Femur (tissue), 1 donor: Measurements from ENCODE around the gene GPR65.

Experiments
- DNase-seq: peaks from one replicate; pipeline ENCODE4 v3.0.0-alpha.2; 2017

The GPR65 gene

DNA sequence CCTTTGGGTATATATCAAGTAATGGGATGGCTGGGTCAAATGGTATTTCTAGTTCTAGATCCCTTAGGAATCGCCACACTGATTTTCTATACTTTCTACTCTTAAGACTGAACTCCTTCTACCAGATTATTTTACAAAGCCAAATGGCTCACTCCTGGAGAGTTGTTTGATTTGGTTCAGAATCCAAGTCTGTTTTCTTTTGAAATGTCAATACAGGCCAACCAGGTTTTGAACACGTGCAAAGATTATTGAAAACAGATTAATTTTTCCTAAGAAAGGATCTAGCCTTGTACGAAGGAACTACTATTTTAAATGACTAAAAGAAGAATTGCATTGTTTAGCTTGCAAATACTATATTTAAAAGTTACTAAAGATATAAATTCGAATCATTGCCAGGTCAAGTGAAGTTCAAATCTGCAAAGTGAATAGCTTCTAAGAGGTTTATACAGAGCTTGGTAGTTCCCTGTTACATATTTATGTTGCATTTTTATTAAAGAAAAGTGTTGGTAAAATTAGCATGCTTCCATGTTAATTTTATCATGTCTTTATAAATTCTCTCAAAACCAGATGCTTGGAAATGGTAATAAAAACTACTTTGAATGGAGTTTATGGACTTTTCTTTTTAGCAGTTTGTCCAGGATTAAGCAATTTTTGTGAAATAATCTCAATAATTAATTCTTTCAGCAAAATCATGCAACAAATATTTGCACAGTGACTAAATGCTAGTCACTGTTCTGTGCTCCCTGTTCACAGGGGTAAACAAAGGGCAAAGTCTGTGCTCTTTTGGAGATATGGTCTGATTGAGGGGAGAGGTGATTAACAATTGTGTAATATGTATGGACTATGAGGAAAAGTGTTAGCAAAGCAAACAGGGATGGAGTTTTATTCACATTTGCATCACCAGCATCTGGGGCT is 38.9 kb downstream of the GPR65 start:
- no peak for DNase-seq

DNA sequence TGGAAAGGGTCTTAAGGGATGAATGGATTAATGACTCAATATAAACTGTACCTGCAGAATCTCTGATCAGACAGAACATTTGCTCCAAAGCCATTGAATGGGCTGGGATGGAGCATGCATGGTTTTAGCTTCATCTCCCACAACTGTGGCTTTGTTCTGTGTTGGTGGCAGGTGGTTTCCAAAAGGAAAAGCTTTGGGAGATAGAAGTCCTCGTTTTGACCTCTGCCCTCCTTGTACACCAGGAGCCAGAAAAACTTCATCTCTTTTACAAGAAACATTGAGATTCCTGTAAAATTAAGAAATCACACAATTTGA is 39.5 kb downstream of the GPR65 start:
- DNase-seq, result no peak

DNA sequence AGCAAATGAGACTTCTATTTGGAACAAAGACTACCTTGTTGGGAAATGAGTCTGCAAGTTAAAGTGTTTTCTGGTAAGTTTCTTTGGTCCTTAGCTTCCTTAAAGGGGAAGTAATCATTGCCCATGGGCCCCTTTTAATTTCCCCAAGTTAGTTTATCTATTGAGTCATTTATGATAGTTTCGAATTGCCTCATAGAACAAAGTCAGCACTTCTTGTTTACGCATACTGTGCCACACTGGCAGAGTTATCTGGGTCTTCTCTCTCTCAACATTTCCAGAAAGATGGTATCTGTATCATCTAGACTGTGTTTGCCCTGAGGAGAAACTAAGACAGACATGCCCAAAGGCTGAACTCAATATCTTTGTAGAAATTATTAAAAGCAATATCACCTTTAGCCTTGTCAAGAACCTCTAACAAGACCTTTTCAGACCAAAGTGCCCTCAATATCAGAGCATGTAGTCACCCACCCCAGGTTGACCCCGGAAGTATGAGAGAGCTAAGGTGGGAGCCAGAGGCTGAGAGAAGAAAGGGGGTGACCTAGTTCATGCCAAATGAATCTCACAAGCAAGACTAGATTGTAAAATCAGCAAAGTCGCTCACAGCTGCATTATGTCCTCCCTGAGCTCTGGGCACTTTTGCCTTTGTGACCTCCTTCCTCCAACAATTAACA is 40.0 kb downstream of the GPR65 start:
- DNase-seq, result no peak

DNA sequence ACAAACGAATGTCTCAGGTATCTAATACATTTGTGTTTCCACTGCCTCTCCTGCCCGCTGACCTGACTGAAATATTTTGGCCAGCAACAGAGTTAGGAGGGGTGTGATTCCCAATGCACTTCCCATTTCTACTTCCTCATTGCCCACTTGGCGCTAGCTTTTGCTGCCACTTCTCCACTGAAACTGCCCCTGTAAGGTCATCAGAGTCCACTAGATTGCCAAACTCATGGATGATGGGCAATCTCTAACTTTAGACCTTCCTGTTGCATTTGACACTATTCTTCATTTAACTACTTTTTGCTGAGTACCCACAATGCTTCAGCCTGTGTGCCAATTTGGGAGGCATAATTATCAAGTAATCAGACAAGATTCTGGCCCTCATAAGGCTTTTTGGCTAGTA is 40.8 kb downstream of the GPR65 start:
- no peak for DNase-seq

DNA sequence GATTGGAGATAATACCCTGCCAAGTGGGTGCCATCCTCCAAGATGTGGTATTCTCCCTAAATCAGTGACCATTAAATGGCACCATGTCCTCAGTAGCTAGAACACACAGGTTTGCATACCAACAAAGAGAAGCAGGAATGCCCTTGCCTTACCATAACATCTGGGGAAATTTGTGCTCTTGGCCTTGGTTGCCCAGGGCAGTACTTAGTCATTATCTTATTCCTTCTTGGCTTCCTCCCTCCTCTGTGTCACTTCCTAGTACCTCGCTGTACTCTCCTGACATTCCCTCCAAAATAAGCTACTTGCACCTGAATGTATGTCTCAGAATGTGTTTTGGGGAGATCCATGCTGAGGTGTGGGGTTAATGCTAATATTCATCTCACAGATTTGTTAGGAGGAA is 43.4 kb downstream of the GPR65 start:
- DNase-seq, result no peak

DNA sequence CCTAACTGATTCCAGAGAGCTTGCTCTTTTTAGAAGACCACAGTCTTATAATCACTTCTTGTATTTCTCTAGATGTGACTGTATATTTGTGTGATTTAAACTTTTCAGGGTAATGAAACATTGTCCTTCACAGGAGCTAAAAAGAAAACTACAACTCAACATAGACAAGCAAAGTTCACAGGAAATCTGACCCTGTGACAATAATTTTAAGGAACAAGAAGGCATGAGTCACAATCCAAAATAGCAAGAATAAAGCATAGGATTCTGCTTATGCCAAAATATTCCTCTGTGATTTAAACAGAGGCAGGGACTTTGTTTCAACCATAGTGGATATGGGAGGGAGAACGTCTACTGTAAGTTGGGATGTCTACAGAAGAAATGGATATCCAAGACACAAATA is 44.3 kb downstream of the GPR65 start:
- DNase-seq, result no peak

DNA sequence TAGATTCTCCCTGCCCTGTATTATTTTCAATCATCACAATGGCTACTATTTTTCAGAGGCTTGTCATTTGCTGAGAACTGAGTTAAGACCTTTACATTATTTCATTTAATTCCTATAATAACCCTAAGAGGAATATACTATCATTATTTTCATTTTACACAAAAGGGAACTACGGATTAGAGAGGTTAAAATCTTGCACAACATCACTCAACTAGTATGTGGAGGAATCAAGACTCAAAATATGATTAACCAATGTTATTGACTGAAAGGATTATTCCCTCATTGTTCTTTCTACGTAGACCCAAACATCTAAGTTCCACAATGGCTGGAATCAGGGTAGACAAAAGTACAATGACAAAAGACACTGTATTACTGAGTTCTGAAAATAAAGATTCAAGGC is 45.0 kb downstream of the GPR65 start:
- no peak for DNase-seq

DNA sequence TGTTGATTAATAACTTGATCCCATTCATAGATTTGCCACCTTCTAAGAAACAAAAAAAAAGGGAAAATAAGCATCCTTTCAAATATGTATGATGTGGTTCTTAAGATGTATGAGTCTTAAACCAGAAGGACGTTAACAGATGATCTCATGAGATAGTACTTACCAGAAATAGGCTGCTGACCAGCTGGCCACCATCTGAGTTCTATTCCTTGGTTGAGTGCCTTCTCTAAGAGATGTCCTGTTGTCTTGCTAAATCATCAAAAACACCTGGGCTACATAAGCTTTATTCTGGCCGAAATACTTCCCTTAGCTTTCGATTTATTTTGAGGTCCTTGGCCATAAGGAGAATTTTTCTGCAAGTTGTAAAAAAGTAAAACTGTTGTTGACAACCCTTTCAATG is 55.6 kb downstream of the GPR65 start:
- no peak for DNase-seq

DNA sequence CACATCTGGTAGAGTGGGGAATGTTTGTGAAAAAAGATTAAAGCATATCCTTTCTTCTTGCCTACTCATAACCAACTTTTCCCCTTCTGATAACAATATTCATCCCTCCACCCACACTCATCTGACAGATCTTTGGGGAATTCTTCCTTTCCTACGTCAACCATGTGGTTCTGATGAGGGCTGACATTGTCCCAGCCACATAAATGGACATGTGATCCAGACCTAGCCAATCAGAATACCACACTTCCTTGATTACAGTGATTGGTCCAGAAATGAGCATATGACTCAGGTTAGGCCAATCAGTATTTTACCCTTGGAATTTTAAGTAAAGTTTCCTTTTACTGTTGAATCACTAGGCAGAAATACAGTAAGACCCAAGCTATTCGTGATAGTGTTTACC is 58.9 kb downstream of the GPR65 start:
- no peak for DNase-seq
